ENCODE measurements around the gene PTPRM.

The PTPRM gene

DNA sequence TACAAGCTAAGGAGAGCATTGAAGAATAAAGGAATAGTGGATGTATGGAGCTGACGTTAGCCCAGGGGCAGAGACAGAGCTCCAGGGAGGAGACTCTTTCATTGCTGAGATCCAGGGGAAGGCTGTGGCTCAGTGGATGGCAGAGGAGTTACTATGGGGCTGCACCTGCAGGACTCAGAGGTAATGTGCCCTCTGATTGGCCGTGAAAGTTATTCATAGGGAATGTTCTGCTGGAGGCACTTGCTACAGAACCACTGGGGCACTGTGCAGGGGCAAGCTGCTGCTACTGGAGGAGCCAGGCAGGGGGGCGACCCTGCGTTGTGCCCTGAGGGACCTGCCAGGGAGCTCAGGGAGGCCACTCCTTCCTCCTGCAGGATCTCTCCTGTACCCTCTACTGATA is 199.2 kb downstream of the PTPRM start:
- DNase-seq: no peak

DNA sequence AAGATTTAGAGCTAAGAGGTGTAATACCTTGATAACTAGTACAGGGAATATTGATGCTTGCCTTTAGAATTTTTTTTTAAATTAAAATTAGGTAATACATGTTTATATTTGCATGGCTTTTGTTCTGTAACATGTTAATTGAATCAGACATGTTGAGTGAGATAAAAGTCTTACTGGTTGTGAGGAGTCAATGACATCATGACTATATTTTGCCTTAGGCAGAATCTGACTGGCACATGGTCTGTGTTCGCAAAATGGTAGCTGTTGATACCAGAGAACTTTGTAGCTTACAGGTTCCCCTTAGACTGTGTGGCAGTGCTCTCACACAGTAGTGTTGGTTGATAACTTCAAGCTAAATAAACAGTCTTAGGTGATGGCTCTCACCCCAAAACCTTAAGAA is 199.7 kb downstream of the PTPRM start:
- DNase-seq: no peak

GRCh38 chr18:7770908-7771307 is 203.8 kb downstream of the PTPRM start:
- no peak for DNase-seq

GRCh38 chr18:7772510-7772888 is 205.4 kb downstream of the PTPRM start:
- no peak for DNase-seq

DNA sequence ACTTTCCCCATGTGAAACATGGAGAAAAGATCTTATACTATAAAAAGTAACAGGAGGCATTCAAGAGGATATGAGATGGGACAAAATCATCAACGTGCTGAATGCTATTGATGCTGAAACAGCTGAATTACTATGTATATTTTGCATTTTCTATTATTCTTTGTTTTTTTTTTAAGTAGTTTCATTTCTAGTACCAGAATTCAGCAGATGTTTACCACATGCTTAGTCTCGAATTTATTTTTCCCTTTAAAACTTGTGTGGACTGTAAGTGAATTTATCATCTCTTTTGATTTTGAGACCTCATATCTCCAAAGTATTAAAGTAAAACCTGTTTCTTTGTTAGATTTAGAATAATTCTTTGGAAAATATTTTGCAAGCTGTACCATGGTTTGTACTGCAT is 205.8 kb downstream of the PTPRM start:
- no peak for DNase-seq

DNA sequence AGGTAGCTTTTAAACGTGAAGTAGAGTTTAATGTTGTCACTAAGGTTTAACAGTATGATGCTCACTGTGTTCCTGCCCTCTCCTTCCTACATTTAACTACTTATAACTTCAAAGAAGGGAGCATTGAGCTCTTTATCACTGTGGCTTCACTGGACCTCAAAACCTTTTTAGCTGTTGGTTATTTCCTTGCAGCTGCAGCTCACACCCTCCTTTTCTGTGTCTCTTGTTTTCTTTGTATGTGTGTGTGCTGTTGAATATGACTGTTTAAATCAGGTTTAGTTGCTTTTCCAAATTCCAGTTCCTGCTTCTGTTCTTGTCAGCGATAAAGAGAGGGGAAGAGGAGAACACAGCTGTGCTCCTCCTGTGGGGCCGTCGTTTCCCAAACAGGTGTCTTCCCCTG is 208.0 kb downstream of the PTPRM start:
- no peak for DNase-seq

DNA sequence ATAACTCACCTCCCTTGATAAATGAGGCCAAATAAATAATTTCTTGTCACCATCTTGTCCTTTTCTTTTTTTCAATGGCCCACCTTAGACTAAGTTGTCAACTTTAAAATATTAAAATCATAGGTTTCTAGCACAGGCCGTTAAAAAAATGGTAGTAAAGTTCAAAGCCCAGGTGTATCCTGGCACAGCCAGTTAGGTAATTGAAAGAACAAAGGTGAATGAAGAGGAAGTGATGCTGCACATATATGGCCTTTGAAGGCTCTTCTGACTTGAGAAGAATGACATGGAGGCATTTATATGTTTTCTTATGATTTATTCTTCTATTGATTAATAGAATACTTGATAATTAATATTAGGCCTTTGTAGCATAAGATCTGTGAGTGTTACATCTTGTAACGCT is 208.7 kb downstream of the PTPRM start:
- no peak for DNase-seq

GRCh38 chr18:7778181-7778580 is 211.1 kb downstream of the PTPRM start:
- DNase-seq: no peak

DNA sequence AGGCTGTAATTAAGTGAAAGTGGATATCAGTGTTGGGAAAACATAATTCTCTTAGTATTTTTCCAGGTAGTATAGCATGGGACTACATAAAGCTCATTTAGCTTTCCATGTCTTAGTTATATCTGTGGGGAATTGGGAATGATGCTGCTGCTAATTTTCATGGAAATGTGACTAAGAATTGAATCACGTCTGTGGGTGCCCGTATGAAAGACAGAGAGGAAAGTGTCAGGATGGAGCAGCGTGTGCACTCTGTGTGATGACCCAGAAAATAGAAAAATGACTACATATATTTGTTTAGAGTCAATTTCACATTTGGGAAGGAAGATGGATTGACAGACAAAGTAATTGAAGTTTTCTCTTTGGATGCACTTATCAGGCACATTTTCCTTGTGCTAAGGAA is 212.1 kb downstream of the PTPRM start:
- DNase-seq: no peak

DNA sequence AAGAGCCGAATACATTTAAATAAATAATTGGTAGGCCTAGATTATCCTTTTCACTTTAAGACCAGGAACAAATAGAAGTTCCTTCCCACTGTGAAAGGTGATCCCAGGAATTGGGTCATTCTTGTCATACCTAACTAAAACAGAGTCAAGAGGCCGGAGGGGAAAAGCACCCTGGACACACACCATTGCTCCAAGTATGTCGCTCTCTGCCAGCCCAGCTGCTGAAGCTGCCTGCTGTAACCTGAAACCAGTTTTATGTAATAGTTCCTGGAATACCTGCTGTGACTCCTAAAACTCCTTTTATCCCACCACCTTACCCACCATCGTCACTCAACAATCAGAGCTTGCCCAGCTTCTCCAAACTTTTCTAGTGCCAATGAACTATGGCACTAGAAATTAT is 217.1 kb downstream of the PTPRM start:
- no peak for DNase-seq

DNA sequence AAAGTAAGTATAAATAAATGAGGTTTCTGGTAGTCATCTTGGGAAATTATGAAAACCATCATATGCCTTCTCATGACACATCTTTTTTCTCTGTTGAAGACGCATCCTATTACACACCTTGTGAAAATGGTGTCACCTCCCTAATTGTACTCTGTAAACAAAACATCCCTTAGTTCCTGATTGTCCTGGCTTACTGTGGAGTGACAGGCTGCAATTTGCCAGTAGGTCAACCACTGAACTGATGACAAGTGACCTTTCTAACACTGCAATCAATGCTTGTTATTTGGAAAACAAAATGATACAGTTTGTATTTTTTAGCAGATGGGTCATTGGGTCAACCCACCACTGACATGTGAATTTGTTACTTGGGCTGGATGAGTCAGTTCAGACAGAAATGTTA is 219.5 kb downstream of the PTPRM start:
- no peak for DNase-seq

- no peak for DNase-seq
Observed at GRCh38 chr18:7787339-7787738, 220.2 kb downstream of the PTPRM start.

DNA sequence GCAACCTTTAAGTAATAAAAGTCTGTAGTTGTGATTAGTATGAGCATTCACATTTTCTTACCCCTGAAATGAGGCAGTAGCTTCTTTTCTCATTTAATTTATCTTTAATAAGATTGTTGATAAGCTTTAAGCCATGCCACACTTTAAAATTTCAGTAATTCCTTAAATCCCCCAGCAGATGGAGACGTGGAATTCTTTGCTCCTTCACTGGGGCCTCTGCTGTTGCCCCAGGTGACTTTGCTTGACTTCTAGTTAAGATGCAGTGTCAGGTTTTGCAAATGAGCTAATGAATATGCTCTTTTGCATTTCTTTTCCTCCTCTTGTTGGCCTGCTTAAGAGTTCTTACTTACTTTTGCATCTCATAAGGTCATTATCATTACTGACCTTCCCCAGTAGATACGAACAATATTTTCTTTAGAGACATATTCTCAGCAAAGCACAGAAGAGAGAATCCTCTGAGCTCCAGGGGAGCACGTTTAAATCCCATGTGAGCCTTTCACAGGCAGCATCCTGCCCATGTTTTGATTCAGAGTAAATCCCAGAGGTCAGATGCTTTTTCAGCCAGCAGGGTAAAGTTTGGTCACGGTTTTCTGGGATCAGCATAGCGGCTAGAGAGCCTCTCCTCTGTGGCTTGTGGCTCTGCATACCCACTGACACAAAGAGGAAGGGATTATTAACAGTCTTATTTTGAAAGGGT is 222.9 kb downstream of the PTPRM start:
- no peak for DNase-seq

DNA sequence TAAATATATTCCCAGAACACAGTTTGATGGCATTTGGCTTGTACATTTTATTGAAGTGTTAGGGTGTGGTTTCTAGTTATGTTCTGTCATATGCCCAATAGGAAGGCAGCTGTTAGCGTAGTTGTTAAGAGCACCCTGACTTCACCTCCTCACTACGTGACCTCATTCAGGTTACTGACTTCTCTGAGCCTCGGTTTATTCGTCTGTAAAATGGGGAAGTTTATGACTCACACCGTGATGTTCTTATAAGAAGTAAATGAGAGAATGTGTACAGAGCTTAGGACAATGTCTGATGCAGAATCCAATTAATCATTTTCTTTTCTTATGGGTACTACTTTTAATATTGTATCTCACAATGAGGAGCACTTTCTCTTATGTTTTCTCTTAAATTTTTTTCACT is 226.0 kb downstream of the PTPRM start:
- no peak for DNase-seq

DNA sequence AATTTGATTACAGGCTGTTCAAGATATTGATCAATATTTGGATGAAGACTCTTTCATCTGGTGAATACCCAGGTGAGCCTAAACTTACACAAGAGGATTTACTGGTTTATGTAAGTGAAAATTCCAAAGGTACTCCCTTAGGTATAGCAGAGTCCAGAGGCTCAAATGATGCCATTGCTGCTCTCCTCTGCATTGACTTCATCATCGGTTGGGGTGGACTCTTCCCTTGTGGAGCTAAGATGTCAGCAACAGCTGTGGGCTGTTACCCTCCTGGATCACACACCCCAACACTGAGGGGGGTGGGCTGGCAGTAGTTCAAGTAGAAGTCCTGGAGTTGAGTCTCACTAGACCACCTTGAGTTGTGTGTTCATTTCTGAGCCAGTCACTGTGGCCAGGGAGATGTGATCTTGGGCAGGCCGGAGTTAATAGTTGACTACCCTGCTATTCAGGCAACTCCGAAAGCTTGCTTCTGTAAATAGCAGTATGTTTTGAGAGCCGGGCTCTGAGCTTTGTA is 236.9 kb downstream of the PTPRM start:
- DNase-seq: no peak

GRCh38 chr18:7805096-7805495 is 238.0 kb downstream of the PTPRM start:
- no peak for DNase-seq

GRCh38 chr18:7805880-7806279 is 238.8 kb downstream of the PTPRM start:
- no peak for DNase-seq

DNA sequence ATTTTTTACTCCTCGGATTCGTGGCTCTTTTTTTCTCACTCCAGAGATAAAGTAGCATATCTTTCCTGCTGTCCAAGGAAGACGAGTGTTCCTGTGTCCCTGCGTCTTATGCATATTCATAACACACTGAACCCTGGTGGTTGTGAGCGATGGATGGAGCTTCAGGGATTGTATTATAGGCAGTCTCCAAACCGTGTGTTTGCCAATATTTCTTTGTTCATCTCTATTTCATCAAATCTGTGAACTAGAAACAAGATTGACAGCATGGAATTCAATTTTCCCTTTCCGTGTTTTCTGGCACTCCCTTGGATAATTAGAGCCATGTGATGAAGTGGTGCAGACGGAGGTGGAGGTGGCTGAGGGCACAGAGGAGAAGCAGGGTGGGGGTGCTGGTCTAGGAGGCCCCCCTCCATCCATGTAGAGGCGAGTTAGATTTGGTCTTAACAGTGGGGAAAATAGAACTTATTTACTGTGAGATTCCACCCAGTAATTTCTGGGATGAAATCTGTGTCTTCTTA is 240.9 kb downstream of the PTPRM start:
- DNase-seq: no peak

DNA sequence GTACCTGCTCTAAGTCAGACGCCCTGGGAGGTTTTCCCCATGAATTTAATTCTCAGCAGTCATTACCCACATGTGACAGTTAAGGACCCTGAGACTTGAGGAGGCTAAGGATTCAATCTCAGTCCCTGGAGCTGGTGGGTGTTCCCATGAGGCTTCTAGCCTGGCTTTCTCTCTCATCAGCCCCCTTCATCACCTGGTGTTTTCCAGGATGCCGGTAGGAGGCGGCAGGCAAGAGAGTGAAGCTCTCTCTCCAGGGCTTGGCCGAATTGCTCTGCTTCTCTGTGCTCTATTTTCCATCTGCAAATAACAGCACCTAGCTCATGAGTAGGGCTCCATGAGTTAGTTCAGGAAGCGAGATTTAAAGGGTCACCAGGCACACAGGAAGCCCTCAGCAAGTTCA is 241.9 kb downstream of the PTPRM start:
- no peak for DNase-seq

DNA sequence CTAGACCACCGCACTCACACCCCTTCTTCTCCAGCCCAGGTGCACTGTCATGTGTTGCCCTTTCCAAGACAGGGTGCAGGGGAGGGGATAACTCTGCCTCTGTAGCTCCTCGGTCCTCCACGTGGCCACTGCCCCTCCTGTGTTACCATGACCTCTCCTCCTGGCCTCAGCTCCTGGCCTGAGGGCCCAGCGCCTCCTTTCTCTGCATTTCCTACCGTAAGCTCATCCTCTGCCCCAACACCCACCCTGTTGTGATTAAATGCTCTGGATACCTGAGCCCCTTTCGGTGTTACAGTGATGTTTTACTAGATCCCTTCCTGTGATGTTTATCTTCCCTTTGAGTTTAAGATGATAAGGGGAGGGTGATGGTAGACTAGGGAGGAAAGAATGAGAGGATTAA is 242.3 kb downstream of the PTPRM start:
- DNase-seq: no peak

DNA sequence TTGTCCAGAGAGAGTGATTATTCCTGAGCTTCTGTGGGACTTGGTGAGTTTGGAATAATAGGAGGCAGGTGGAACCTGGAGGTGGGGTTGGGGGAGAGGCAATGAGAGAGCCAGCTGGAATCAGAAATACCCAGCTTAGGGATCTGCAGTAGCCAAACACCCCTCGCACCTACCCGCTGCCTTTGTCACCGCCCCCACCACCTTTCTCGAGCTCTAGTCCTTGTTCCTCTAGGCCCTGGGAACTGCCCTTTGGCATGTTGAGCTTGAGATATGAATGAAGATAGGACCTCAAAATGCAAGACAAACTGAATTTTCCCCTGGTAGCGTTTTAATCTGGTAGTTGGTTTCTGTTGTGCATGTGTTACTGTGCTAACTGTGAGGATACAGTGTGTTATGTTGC is 242.9 kb downstream of the PTPRM start:
- no peak for DNase-seq

- DNase-seq: no peak
Observed at GRCh38 chr18:7812431-7813063, 245.4 kb downstream of the PTPRM start.

DNA sequence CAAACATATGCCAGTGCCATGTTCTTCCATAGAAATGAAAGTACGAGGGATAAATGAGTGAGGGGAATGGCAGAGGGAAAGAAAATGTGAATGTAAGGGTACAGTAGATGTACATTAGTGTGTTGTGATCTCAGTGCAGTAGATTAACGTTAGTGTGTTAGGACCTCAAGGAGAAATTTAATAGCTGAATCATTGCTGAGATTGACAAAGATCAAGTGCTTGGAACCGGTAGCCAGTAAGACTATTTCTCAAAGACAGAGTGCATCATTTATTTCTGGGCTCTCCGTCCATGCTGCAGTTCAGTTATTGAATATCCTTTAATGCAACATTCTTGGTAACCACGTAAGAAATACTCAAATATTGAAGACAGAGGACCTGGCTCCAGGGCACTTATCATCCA is 246.0 kb downstream of the PTPRM start:
- no peak for DNase-seq

DNA sequence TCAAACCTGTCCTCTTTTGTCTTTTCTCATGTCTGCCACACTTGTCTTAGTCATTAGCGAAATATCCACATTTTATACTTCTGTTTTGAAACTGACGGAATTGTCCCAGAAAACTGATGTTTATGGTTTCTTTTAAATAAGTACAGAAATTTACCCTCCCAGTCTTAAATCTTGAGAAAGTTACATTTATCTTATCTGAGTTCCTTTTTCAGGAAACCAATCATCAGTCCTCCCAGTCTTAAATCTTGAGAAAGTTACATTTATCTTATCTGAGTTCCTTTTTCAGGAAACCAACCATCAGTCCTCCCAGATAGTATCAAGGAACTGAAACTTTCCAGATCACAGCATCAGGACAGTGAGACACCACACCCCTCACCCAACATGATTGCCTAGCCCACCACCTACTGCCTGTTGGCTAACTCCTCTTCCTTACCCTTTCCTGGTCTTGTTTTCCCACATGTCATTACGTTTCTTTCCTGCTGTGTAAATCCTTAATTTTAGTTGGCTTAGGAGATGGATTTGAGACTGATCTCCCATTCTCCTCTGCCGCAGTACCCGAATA is 247.7 kb downstream of the PTPRM start:
- no peak for DNase-seq

Data from activated CD4-positive, CD25-positive, alpha-beta regulatory T cell treated with anti-CD3 and anti-CD28 coated beads, Interleukin-2, amount 50 U/mL, for 72 hours (primary cell).